Measurements from ENCODE around the gene EEIG2. TPM values are rescaled to one million over a fixed set of nuclear protein-coding genes. Genes with fewer than 3 reads are reported as not detected.

Gene EEIG2
- total RNA-seq, 1 experiment from 2014 or later: 16.0 TPM

DNA sequence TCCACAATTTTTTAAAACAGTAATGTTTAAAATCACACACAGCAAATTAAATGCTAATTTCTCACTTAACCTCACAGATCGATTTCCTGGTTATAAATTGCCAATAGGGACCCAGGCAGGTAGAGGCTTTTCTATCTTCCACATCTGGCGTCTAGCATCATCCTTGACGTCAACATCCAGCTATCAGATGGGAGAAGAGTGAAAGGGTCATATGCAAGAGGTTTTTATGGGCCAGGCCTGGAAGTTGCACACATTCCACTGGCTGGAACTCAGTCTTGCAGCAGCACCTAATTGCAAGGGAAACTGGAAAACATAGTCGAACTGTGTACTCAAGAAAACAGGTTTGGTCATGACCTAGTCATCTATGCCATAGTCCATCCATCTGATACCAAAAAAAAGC lies 6.0 kb upstream of the EEIG2 start:
- H3K79me2 ChIP-seq (ENCODE audit: insufficient read depth, low read length): no peaks in the 10 kb centered on the region
- RAD21 ChIA-PET (ENCODE audit: low non-redundant PET in 1 of 2, low total read pairs in 2 of 2, uncharacterized antibody in 2 of 2, unreplicated experiment in 2 of 2): no interaction called here
- no peak overlapping the region for H3K27ac ChIP-seq (ENCODE audit: low read depth, low read length)
- no peaks in the 10 kb centered on the region for H4K20me1 ChIP-seq (ENCODE audit: insufficient read depth)
- H3K9me3 ChIP-seq (ENCODE audit: control insufficient read depth in 1 of 2, insufficient read depth in 1 of 2, low read depth in 1 of 2, low read length in 2 of 2): no peaks in the 10 kb centered on the region
- TF ChIP-seq JUND (IDR thresholded peaks at IDR 0.05) (no peak), FOSL1 (IDR thresholded peaks at IDR 0.05; ENCODE audit: low read depth) (no peak), SP1 (IDR thresholded peaks at IDR 0.05; ENCODE audit: low read depth) (no peak), ATF3 (IDR thresholded peaks at IDR 0.05) (no peak), POLR2A (IDR thresholded peaks at IDR 0.05; ENCODE audit: borderline replicate concordance, extremely low read depth, insufficient read depth, insufficient read length) (no peak), CBX3 (IDR thresholded peaks at IDR 0.05; ENCODE audit: low read depth) (no peak), EZH2phosphoT487 (IDR thresholded peaks at IDR 0.05; ENCODE audit: borderline replicate concordance) (no peak), REST (IDR thresholded peaks at IDR 0.05; ENCODE audit: low read depth) (no peak), TCF7L2 (IDR thresholded peaks at IDR 0.05; ENCODE audit: borderline replicate concordance, extremely low read depth, insufficient read depth, insufficient read length) (no peak), CTCF (IDR thresholded peaks at IDR 0.05 in 2 of 3, conservative IDR thresholded peaks at IDR 0.05 in 1 of 3; ENCODE audit: borderline replicate concordance in 1 of 3, insufficient read depth in 1 of 3, low read depth in 2 of 3, low read length in 2 of 3) (no peak), POLR2AphosphoS5 (IDR thresholded peaks at IDR 0.05; ENCODE audit: low read depth, low read length) (no peak), YY1 (IDR thresholded peaks at IDR 0.05; ENCODE audit: extremely low read depth, insufficient replicate concordance, low read depth, low read length) (no peak), RAD21 (IDR thresholded peaks at IDR 0.05; ENCODE audit: low read depth) (no peak), ZNF274 (IDR thresholded peaks at IDR 0.05; ENCODE audit: low read depth, low read length) (no peak), SRF (IDR thresholded peaks at IDR 0.05; ENCODE audit: low read depth) (no peak)
- H3K27me3 ChIP-seq (ENCODE audit: insufficient read depth, low read length): no peaks in the 10 kb centered on the region
- no peaks in the 10 kb centered on the region for H3K36me3 ChIP-seq (ENCODE audit: control insufficient read depth in 1 of 2, insufficient read depth in 2 of 2, low read length in 2 of 2)
- BruUV-seq (replicated peaks): no TSS peak
- no peaks in the 10 kb centered on the region; a peak in 1 of 4 replicates for H3K4me1 ChIP-seq (ENCODE audit: control insufficient read depth in 1 of 2, insufficient read depth in 2 of 2, low read length in 2 of 2)
- H3K9me2 ChIP-seq (ENCODE audit: insufficient read depth): no peaks in the 10 kb centered on the region
- no peak overlapping the region for H3K4me2 ChIP-seq (ENCODE audit: low read length)
- no peak overlapping the region for H3K4me3 ChIP-seq (replicated peaks in 1 of 2; ENCODE audit: low read depth in 1 of 2, low read length in 2 of 2)
- DNase-seq (ENCODE audit: low read depth, low spot score) (no peak), ATAC-seq (no peak)
- intact Hi-C loops (cut with micrococcal nuclease): no loop called here
- H2AFZ ChIP-seq (ENCODE audit: low read depth, low read length, poor library complexity, severe bottlenecking): no peak overlapping the region
- H3K9ac ChIP-seq (ENCODE audit: low read length): no peak overlapping the region
- POLR2A ChIA-PET: no interaction called here
- CTCF ChIA-PET: no interaction called here
